ENCODE data around the gene ABCC5.

DNA sequence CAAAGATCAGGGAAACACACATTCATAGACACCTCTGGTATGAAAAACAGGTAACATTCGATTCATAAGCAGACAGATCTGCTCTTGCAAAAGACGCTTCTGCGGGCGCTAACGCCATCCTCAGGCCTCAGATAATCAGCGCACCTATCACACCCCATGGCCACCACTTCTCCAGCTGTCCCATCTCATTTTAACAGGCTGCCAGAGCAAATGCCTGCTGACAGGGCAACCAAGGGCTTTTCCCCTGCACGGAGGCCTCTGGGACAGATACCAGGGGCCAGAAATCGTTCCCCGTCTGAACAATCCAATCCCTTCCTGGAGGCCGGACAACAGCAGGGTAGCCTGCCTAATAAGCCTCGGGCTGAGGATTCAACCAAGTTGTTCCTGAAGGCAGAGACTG is 15.2 kb downstream of the ABCC5 start:
- TF ChIP-seq EZH2 (IDR thresholded peaks at IDR 0.05; ENCODE audit: insufficient read depth, low read length) = no peak
- TF ChIP-seq, protein P1, sequence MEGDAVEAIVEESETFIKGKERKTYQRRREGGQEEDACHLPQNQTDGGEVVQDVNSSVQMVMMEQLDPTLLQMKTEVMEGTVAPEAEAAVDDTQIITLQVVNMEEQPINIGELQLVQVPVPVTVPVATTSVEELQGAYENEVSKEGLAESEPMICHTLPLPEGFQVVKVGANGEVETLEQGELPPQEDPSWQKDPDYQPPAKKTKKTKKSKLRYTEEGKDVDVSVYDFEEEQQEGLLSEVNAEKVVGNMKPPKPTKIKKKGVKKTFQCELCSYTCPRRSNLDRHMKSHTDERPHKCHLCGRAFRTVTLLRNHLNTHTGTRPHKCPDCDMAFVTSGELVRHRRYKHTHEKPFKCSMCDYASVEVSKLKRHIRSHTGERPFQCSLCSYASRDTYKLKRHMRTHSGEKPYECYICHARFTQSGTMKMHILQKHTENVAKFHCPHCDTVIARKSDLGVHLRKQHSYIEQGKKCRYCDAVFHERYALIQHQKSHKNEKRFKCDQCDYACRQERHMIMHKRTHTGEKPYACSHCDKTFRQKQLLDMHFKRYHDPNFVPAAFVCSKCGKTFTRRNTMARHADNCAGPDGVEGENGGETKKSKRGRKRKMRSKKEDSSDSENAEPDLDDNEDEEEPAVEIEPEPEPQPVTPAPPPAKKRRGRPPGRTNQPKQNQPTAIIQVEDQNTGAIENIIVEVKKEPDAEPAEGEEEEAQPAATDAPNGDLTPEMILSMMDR (IDR thresholded peaks at IDR 0.05; ENCODE audit: insufficient read depth, low read depth, low read length) = no peak

All from astrocyte (in vitro differentiated cells and primary cell).